T1000 (cell line): Measurements from ENCODE around the gene CERS5.
"Not testable (repeated sequence)": the region's sequence is repeated elsewhere in the genome, so short reads cannot be mapped to it uniquely, and the experiment has no call there.

Experiments
- DNase-seq: peaks from one replicate; lab custom pipeline; 2025; ENCODE audit warnings: mixed read lengths; lab: John Stamatoyannopoulos, UW

CERS5 gene

GRCh38 chr12:50103767-50104321 is 63.3 kb downstream of the CERS5 start, which contains the start of gene GPD1:
GPD1 (plus strand) TSS chr12:50104008; CDS start chr12:50104051, 43 bp downstream.
- no peak for DNase-seq

GRCh38 chr12:50103351-50103750 is 63.8 kb downstream of the CERS5 start:
- DNase-seq, result no peak

- no peak for DNase-seq
Measured at GRCh38 chr12:50102646-50103309, 64.4 kb downstream of the CERS5 start.

GRCh38 chr12:50102131-50102531 is 65.0 kb downstream of the CERS5 start:
- DNase-seq, result no peak

GRCh38 chr12:50101663-50102062 is 65.5 kb downstream of the CERS5 start:
- DNase-seq, result no peak

GRCh38 chr12:50100561-50100960 is 66.6 kb downstream of the CERS5 start:
- DNase-seq, result no peak

GRCh38 chr12:50099302-50100008 is 67.7 kb downstream of the CERS5 start:
- no peak for DNase-seq

GRCh38 chr12:50097952-50098351 is 69.2 kb downstream of the CERS5 start:
- DNase-seq, result no peak

GRCh38 chr12:50090391-50090790 is 76.8 kb downstream of the CERS5 start:
- no peak for DNase-seq

GRCh38 chr12:50089730-50090129 is 77.4 kb downstream of the CERS5 start:
- DNase-seq, result no peak

GRCh38 chr12:50088577-50089335 is 78.4 kb downstream of the CERS5 start:
- no peak for DNase-seq

GRCh38 chr12:50087995-50088394 is 79.2 kb downstream of the CERS5 start:
- no peak for DNase-seq

GRCh38 chr12:50087151-50087550 is 80.0 kb downstream of the CERS5 start:
- DNase-seq, result no peak

GRCh38 chr12:50086148-50086547 is 81.0 kb downstream of the CERS5 start:
- no peak for DNase-seq

GRCh38 chr12:50085615-50086072 is 81.5 kb downstream of the CERS5 start:
- DNase-seq, result no peak

GRCh38 chr12:50084775-50085614 is 82.2 kb downstream of the CERS5 start, which contains the start of gene SMARCD1:
SMARCD1 (plus strand) TSS chr12:50085342; CDS start chr12:50085370, 28 bp downstream.
- peak; percentile 83 for DNase-seq

GRCh38 chr12:50084409-50084774 is 82.8 kb downstream of the CERS5 start:
- DNase-seq, result not testable (repeated sequence)

GRCh38 chr12:50083301-50083700 is 83.9 kb downstream of the CERS5 start:
- DNase-seq, result no peak

- DNase-seq, result no peak
Measured at GRCh38 chr12:50082644-50083043, 84.5 kb downstream of the CERS5 start.

- no peak for DNase-seq
Measured at GRCh38 chr12:50081096-50081808, 85.9 kb downstream of the CERS5 start.

GRCh38 chr12:50079771-50080170 is 87.4 kb downstream of the CERS5 start:
- DNase-seq, result no peak
